Adipocyte (in vitro differentiated cells): ENCODE data around the gene KCNK17.

Experiments used
- DNase-seq: peaks from one replicate; pipeline ENCODE4 v3.0.0-alpha.2; 2015; ENCODE audit warnings: low read depth
- H3K27me3 ChIP-seq: replicated peaks from 2 replicates; pipeline ENCODE4 v1.7.0; 2013; ENCODE audit warnings: mild to moderate bottlenecking, low read length, moderate library complexity; ENCODE audit not compliant: control insufficient read depth, insufficient read depth
- H3K36me3 ChIP-seq: 2 replicates; pipeline ENCODE4 v1.7.0; 2013; ENCODE audit warnings: low read length, mild to moderate bottlenecking, moderate library complexity; ENCODE audit not compliant: control insufficient read depth, insufficient read depth, severe bottlenecking
- H3K4me1 ChIP-seq: 2 replicates; pipeline ENCODE4 v1.7.0; 2013; ENCODE audit warnings: mild to moderate bottlenecking, low read length, moderate library complexity; ENCODE audit not compliant: control insufficient read depth, insufficient read depth
- H3K4me3 ChIP-seq: 2 replicates; pipeline ENCODE4 v1.7.0; 2013; ENCODE audit warnings: mild to moderate bottlenecking, low read length, moderate library complexity
- H3K9ac ChIP-seq: 2 replicates; pipeline ENCODE4 v1.7.0; 2013; ENCODE audit warnings: mild to moderate bottlenecking, low read length, moderate library complexity
- H3K9me3 ChIP-seq: 2 replicates; pipeline ENCODE4 v1.7.0; 2013; ENCODE audit warnings: mild to moderate bottlenecking, low read length, moderate library complexity; ENCODE audit not compliant: control insufficient read depth

Gene KCNK17

DNA sequence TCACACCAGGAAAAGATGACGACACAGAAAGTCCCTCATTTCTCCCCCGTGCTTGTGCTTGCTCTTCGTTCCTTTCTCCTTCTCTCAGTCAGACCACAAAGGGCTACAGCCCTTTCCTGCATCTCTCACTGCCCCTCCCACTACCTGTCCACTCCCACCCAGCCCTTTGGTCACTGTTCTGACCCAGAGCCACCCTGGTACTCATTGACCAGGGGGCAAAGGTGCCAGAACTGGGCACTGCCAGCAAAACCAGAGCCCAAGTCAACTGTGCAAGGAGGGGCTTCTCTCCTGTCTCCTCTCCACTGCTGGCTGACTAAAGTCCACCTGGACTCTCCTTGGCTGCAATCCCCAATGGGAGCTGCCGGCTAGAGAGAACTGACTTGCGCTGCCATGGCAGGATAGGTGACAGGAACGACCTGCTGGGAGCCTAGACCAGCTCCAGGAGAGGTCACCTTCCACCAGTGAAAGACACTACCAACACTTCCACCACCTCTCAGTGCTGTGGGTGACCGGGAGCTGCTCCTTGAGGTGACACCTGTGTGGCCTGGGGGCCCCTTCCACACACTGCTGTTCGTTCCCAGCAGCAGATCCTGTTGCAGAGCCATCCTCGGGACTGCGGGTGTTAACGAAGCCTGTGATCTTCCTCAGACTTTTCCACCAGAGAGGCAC is 32.8 kb downstream of the KCNK17 start:
- H3K9ac ChIP-seq: no peak overlapping the region
- H3K4me3 ChIP-seq: no peak overlapping the region
- no peaks in the 10 kb centered on the region for H3K36me3 ChIP-seq
- no peak for DNase-seq
- no peaks in the 10 kb centered on the region for H3K27me3 ChIP-seq
- H3K9me3 ChIP-seq: no peaks in the 10 kb centered on the region
- peaks cover 9% of the 10 kb centered on the region for H3K4me1 ChIP-seq

DNA sequence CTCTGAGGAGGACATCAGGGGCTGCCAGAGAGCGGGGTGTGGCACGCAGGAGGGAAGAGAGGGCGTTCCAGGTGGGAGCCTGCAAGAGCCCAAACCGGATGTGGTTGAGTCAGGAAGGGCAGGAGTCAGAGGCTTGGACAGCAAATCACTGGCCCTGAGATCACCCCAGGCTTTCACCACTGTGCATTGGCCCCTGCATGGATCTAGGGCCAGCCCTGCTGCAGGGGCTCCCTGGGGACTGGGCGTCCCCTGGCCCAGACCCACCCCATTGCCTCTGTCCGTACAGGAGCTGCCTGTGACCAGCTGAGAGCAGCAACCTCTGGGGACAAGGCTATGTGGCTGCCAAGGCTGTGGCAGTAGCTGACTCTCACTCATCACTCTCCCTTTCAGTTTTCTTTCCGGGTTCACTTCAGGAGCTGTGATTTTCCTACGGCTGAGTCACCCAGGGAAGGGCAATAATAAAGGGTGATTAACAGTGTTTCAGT is 33.9 kb downstream of the KCNK17 start:
- DNase-seq: no peak
- Histone ChIP-seq H3K9me3 (no peaks in the 10 kb centered on the region), H3K9ac (no peak overlapping the region), H3K4me3 (no peak overlapping the region), H3K4me1 (peaks cover 9% of the 10 kb centered on the region), H3K36me3 (no peaks in the 10 kb centered on the region), H3K27me3 (no peaks in the 10 kb centered on the region)

DNA sequence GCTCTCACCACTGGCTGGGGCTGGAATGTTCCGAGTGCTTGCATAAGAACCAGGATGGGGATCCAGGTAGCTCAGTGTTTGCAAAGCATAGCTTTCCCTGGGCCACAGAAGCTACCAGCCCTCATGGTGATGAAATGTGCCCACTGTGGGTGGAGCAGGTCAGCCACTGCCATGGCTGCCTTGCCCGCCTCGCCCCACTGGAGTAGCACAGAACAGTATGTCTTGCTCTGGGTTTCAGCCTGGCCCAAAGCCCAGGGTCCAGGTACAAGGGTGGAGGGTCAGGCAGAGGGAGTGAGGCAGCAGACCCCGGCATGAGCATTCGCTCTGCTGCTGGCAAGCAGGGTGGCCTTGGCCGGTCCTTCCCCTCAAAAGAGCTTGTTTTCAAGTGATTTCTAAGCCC is 34.7 kb downstream of the KCNK17 start:
- no peaks in the 10 kb centered on the region for H3K27me3 ChIP-seq
- H3K9me3 ChIP-seq: no peaks in the 10 kb centered on the region
- no peak overlapping the region for H3K4me3 ChIP-seq
- no peak for DNase-seq
- no peak overlapping the region for H3K9ac ChIP-seq
- no peaks in the 10 kb centered on the region for H3K36me3 ChIP-seq
- peaks cover 9% of the 10 kb centered on the region for H3K4me1 ChIP-seq

DNA sequence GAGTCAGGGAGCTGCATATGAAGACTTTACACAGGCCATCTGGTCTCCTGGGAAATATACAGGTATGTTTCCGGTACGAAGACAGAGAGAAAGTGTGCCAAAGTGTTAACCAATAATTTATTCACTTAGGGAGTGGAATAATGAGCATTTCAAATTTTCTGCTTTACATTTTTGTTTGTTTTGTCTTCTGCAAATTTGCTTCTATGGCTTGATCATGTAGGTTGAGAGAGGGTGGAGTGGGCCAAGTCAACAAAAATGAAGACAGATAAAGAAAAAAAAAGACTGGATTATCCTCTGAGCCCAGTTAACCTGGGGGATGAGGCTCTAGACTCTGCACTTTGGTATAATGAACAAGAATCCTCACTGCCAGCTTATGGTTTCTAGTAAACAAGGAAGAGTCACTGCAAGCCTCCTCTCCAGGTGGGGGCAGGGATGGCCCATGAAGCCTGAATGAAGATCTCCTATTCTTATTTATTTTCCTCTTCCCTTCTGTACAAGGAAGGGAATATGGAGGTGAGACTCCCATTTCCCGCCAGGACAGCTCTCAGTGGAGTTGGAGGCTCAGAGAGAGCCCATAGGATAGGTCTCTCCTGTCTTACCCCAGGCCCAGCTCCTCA is 37.7 kb downstream of the KCNK17 start:
- H3K27me3 ChIP-seq: no peaks in the 10 kb centered on the region
- no peak overlapping the region for H3K9ac ChIP-seq
- no peak for DNase-seq
- H3K4me3 ChIP-seq: no peak overlapping the region
- H3K9me3 ChIP-seq: no peaks in the 10 kb centered on the region
- no peaks in the 10 kb centered on the region for H3K36me3 ChIP-seq
- peaks cover 13% of the 10 kb centered on the region for H3K4me1 ChIP-seq

DNA sequence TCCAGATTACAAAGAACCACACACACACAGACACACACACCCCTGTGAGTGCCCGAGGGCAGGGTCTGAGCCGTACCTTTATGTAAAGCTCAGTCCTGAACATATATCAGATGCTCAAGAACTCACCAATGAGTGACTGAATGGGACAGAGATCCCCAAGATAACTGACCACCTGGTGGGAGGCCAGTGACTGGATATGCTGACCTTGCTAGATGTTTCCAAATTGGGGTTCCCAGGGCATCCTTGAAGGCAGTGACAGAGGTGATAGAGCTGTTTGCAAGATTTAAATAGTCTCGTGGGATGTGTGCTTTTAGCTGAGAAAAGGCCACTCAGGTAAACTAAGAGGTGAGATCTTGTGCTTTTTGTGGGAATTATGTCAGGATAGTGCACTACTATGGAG is 39.3 kb downstream of the KCNK17 start:
- no peak for DNase-seq
- no peaks in the 10 kb centered on the region for H3K9me3 ChIP-seq
- H3K4me1 ChIP-seq: peaks cover 4% of the 10 kb centered on the region
- H3K36me3 ChIP-seq: no peaks in the 10 kb centered on the region
- H3K4me3 ChIP-seq: no peak overlapping the region
- no peaks in the 10 kb centered on the region for H3K27me3 ChIP-seq
- no peak overlapping the region for H3K9ac ChIP-seq

DNA sequence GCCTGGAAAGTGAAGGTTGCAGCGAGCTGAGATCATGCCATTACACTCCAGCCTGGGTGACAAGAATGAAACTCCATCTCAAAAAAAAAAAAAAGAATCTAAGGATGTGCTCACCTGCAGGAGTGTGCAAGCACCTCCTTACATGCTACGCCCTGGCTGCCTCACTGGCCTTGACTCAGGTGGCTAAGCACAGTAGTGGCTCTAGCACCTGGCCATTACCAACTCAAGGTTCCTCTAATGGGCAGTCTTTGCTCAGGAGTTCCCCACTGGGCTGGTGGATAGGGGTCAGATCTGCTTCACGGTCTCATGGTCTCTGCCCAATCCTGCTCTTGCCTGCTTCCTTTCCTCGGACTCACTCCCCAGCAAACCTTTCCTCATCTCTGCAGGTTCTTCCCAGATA is 39.7 kb downstream of the KCNK17 start:
- H3K4me3 ChIP-seq: no peak overlapping the region
- no peak overlapping the region for H3K9ac ChIP-seq
- H3K9me3 ChIP-seq: no peaks in the 10 kb centered on the region
- peaks cover 4% of the 10 kb centered on the region for H3K4me1 ChIP-seq
- no peak for DNase-seq
- H3K27me3 ChIP-seq: no peaks in the 10 kb centered on the region
- no peaks in the 10 kb centered on the region for H3K36me3 ChIP-seq

DNA sequence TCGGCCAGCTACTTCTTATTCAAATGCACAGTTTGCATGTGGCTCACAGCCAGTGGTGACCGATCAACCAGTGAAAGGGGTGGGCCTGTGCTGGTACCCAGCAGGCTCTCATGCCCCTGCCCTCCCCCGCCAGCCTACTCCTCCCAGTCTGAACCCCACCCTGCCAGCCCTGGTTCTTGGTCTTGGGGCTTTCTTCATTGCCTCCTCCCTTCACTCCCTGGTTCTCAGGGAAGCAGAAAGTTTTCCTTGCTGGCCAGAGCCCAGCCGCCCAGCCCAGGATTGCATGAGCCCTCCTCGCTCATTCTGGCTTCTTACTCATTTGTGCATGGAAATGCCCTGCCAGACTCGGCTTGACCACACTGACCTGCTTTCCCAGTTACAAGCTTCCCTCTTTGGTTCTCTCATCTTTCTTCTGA is 40.8 kb downstream of the KCNK17 start:
- no peak overlapping the region for H3K9ac ChIP-seq
- H3K4me3 ChIP-seq: no peak overlapping the region
- peaks cover 4% of the 10 kb centered on the region for H3K4me1 ChIP-seq
- H3K27me3 ChIP-seq: no peaks in the 10 kb centered on the region
- DNase-seq: no peak
- no peaks in the 10 kb centered on the region for H3K9me3 ChIP-seq
- H3K36me3 ChIP-seq: no peaks in the 10 kb centered on the region

DNA sequence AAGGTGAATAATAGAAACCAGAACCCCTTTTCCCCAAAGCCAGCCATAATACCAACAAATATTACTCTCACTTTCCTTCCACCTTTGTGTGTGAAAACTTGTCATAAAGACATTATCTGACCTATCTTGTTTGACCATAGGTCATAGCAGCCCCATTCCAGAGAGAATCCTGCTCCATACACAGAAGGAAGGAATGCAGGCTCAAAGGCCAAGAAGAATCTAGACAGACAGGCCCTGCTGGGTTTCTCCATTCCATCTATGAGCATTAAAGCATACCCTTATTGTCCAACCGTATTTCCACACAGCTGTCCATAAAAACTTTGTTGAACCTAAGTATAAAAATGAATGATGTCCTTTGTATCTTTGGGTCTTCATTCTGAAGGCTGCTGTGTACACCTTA is 44.3 kb downstream of the KCNK17 start:
- Histone ChIP-seq H3K9ac (no peak overlapping the region), H3K27me3 (no peaks in the 10 kb centered on the region), H3K4me1 (peaks cover 6% of the 10 kb centered on the region), H3K36me3 (no peaks in the 10 kb centered on the region), H3K9me3 (no peaks in the 10 kb centered on the region), H3K4me3 (no peak overlapping the region)
- DNase-seq: no peak

DNA sequence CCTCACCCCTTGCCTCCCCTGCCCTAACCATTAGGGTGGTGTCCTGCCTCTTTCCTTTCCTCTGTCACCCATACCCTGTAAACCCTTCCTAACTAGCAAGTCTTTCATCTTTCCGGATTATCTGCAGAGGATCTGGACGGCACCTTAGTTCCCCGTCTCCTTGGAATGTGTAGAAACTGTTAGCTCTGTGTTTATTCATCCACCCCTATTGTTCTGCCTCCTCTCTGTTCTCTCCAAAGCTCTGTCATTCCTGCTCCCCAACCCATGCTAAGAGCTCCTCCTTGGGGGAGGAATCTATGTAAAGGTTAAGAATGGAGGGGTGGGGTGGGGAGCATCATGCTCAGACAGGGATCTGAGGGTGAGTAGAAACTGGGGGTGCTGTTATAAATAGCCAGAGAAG is 45.5 kb downstream of the KCNK17 start:
- Histone ChIP-seq H3K27me3 (no peaks in the 10 kb centered on the region), H3K4me3 (no peak overlapping the region), H3K4me1 (peaks cover 7% of the 10 kb centered on the region), H3K9me3 (no peaks in the 10 kb centered on the region), H3K9ac (no peak overlapping the region), H3K36me3 (no peaks in the 10 kb centered on the region)
- no peak for DNase-seq

DNA sequence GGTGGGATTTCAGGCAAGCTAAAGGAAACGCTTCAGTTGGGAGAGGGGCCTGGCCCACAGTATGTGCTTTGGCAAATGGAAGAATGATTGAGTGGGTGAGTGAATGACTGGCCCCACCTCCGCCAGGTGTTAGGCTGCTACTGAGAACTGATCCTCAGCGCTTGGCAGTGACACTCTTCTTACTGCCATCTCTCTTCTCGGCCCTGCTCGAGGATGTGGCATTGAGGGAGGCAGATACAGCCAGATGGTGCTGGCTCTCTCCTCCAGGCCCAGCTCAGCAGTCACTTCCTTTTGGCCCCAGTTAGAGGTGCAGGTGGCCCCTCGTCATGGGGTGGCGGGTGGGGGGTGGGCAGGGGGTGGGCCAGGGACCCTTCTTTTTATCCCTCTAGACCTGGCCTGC is 46.0 kb downstream of the KCNK17 start:
- no peak overlapping the region for H3K9ac ChIP-seq
- no peak for DNase-seq
- H3K27me3 ChIP-seq: no peaks in the 10 kb centered on the region
- H3K4me3 ChIP-seq: no peak overlapping the region
- no peaks in the 10 kb centered on the region for H3K36me3 ChIP-seq
- H3K9me3 ChIP-seq: no peaks in the 10 kb centered on the region
- peaks cover 10% of the 10 kb centered on the region for H3K4me1 ChIP-seq

DNA sequence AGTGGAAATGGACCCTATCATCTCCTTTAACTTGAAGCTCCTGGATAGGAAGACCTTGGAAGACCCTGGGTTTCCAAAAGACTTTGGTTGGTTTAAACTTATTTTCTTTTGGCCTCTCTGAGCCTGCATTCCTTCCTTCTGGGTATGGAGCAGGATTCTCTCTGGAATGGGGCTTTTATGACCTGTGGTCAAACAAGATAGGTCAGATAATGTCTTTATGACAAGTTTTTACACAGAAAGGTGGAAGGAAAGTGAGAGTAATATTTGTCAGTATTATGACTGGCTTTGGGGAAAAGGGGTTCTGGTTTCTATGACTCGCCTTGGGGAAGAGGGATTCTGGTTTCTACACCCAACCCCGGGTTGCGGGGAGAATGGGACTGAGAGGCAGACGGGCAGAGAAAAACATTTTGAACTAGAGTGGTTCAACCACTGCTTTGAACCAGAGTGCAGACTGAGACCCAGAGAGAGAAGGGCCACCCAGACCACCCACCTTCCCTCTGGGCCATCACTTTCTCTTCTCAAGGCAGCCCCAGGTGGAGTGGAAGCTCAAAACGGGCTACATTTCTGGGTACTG is 47.4 kb downstream of the KCNK17 start:
- Histone ChIP-seq H3K4me3 (no peak overlapping the region), H3K9ac (no peak overlapping the region), H3K36me3 (no peaks in the 10 kb centered on the region), H3K9me3 (no peaks in the 10 kb centered on the region), H3K4me1 (peaks cover 14% of the 10 kb centered on the region), H3K27me3 (no peaks in the 10 kb centered on the region)
- DNase-seq: no peak
